Activated CD4-positive, alpha-beta T cell treated with anti-CD3 and anti-CD28 coated beads, Interleukin-2, amount 50 U/mL, for 1 hour (primary cell): Measurements from ENCODE around the gene LIN7C.

Experiments
- DNase-seq: peaks from one replicate; pipeline ENCODE4 v3.0.0-alpha.2; 2020

The LIN7C gene

DNA sequence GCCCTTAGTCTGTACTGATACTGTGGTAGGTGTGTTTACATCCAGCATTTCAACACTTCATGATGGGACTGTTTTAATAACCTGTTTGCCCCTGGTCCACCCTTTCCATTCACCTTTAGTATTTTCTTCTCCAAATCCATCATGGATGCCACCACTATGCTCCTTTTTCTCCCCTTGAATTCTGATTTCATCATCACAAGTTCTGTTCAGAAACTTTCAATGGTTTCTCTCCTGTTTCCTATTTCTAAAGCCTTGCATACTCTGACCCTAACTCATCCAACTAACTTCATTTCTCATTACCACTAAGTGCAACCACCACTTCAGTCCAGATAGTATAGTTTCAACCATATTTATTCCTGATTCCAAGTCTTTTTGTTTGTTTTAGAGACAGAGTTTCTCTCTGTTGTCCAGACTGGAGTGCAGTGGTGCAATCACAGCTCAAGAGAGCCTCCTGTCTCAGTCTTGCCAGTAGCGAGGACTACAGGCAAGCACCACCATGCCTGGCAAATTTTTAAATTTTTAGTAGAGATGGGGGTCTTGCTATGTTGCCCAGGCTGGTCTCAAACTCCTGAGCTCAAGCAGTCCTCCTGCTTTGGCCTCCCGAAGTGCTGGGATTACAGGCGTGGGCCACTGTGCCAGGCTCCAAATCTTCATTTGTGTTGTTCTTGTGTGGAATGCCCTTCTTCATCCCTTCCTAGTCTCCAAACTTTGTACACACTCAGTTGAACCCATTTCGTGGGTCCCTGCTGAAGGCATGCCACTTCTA, 1.2 kb upstream of the LIN7C start:
- no peak for DNase-seq

GRCh38 chr11:27505781-27506180, 788 bp downstream of the LIN7C start:
- no peak for DNase-seq

DNA sequence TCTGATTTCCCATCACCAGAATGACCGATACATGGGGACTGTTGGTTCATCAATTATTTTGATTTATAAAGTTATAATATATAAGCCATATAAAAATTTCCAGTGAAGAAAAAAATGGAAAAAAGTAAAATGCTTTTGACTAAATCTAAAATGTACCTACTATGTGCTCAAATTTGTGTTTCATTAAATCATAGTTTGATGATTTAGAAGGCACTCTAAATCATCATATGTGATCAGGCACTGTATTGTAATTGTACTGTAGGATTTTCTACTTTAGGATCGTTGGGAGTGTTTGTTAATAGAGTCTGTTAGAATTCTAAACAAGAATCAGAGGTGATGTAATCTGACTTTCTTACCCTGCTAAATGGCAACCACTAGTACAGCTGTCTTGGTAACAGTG, 2.4 kb downstream of the LIN7C start:
- no peak for DNase-seq

GRCh38 chr11:27501100-27501499, 5.5 kb downstream of the LIN7C start:
- no peak for DNase-seq

DNA sequence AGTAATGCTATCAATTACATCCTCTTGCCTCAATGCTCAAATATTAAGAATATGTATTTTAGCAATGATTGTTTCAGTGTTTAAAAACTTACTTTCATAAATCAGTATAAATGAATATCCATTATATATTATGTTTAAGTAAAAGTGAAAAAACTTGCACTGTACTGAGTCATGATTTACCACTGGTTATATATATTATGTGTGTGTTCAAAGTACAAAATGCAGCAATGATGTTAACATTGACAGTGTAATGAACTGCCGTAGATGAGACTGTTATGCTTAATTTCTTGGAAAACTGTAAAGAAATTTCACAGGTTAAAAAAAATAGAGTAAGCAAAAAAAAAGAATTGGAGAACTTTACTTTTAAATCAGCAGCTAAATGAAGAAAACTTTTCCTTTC, 8.7 kb downstream of the LIN7C start:
- no peak for DNase-seq

DNA sequence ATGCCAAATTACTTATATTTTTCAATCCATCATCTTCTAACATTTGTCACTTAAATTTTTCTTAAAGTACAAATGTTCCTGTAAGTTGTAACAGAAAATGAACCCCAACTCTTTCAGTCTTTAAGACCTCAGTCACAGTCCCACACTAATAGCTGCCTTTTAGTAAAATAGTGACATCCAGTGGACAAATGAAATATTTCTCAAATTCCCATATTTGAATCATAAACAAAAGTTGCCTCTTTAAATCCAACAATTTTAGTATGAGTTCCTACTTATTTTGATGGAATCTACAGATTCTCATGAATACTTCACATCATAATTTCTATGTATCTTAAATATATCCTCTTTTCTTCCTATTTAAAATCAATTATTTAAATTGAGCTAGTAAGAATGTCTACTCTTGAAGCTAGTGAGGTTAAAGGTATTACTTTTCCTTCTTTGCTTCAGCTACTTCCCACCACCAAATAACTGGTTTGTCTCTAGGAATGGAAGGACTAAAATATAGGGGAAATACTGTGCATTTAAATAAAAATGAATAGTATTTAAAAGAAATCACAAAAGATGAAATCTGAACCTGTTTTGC, 9.2 kb downstream of the LIN7C start:
- DNase-seq = no peak

- no peak for DNase-seq
Measured at GRCh38 chr11:27496461-27496860, 10.1 kb downstream of the LIN7C start.

GRCh38 chr11:27495710-27496300, 10.8 kb downstream of the LIN7C start:
- no peak for DNase-seq

DNA sequence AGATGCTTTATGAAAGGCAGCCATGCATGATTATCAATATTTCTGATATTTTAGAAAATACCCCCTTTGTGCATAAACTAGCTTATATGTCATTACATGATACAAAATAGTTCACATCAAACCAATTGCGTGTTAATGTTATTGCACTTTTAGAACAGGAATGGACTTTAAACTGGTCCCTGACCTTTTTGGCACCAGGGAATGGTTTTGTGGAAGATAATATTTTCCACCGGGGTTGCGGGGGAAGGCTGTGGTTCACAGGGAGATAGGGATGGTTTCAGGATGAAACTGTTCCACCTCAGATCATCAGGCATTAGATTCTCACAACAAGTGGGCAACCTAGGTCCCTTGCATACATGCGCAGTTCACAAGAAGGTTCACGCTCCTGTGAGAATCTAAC, 17.5 kb downstream of the LIN7C start:
- no peak for DNase-seq

DNA sequence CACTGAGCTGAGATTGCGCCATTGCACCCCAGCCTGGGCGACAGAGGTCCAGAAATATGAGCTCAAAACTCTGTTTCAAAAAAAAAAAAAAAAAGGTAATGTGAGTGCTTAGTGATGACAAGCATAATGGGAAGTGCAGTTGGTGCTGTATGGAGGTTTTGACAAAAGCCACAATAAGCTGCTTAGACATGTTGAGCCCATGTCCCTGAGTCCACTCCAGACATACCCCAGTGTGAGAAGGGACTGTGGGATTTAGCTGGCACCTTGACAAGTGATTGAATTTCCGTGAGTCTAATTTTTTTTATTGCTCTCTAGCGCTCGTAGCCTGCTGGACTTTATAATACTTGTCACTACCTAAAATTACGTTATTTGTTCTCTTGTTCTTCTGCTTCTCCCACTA, 18.9 kb downstream of the LIN7C start:
- DNase-seq = no peak

GRCh38 chr11:27485930-27486773, 20.4 kb downstream of the LIN7C start:
- DNase-seq = no peak

GRCh38 chr11:27482793-27483192, 23.8 kb downstream of the LIN7C start:
- DNase-seq = no peak

- DNase-seq = no peak
Measured at GRCh38 chr11:27481992-27482391, 24.6 kb downstream of the LIN7C start.

- no peak for DNase-seq
Measured at GRCh38 chr11:27477831-27478230, 28.7 kb downstream of the LIN7C start.

GRCh38 chr11:27477243-27477642, 29.3 kb downstream of the LIN7C start:
- no peak for DNase-seq

DNA sequence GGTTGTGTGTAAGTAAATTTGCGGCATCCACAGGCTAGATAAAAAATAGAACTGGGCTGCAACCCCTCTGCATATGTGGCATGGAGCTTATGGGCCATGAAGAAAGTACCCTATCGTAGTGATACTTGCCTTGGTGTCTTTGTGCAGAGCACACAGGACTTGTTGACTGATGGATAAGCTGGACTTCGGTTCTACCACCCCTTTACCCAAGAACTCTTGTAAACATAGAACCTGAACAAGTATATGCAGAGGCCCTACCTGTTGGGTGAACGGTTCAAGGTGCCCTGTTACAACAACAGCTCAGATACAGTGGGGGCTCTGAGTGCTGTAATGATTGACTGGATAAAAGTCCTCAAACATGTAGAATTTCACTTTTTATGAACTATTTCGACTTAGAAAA, 30.9 kb downstream of the LIN7C start:
- no peak for DNase-seq

DNA sequence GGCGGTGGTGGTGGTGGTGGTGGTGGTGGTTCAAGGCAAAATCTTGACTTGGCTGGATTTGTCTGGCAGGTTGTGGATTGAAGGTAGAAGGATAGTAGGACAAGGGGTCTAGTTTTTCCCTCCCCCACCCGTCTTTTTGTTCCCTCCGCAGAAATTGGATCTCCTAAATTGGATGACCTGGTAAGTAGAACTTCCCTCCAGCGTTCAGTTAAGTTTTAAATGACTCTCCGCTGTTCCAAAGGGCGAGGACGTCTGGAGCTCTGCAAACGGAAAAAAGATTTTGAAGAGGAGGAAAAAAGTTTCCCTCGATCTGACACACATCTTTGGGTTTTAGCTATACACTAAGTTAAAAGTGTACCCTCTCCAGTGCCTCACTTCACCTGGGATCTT, 33.6 kb downstream of the LIN7C start:
- DNase-seq = no peak

DNA sequence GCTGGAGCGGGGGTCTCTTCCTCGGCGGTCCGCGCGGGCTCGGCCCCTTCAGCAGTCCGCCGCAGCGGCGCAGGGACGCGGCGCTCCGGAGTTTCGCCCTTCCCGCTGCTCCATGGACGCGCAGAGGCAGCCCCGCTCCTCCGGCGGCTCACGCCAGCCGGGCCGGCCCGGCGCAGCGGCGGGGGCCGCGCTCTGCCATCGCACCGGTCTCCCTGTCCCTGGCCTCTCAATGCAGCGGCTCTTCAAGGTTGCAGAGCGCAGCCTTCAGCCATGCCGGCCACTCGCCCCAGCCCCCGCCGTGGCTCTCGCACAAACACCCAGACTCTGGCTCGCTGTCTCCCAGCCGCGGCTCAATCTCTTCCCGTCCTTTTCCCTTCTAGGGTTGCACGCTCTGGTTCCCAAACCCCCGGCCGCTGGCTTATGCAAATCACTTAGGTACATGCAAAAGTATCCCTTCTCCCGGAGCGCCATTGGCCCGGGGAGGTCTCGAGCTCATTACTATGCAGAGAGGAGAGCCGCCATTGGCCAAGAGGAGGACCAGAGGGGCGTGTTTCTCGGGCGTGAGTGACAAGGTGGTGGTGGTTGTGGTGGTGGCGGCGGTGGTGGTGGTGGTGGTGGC, 34.1 kb downstream of the LIN7C start, which contains the start of gene LGR4:
Gene LGR4, minus strand, starts transcription at position 393 of the 619 bp plus-strand sequence. CDS start 488 bp downstream, outside the sequence.
- peak; percentile 68 for DNase-seq

DNA sequence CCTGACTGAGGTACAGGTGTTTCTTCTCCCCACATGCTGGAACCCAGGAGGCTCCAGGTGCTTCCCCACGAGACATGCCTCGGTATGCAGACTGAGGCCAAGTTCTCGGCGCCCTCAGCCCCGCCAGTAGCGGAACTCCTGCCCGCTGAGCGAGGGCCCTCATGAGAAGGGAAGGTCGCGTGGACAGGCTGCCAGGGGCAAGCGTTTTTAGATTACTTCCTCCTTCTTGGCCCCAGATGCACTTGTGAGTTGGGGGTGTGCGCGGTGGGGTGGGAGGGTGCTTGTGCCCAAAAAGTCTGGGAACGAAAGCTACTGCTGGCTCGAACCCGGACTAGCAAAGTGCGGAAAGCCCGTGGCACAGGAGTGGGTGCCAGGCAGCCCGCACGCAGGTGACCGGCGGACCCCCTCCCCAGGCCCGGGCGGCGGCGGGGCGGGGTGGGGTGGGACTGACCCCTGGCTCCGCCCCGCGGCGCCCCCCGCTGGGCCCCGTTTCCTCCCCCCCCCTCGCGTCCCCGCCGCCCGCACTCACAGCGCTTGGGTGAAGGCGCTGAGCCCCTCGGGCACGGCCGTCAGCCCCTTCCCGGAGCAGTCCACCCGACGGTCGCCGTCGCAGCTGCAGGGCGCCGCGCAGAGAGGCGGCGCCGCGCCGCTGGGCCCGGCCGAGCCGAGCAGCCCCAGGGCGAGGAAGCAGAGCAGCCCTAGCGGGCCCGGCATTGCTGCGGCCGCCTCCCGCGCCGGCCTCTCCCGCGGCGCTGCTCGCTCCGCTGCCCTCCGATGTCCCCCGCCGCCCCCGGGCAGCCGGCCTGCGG, 34.8 kb downstream of the LIN7C start:
- no peak for DNase-seq

GRCh38 chr11:27470826-27471588, 35.6 kb downstream of the LIN7C start:
- DNase-seq = no peak

GRCh38 chr11:27470166-27470565, 36.4 kb downstream of the LIN7C start:
- DNase-seq = no peak
